OCI-LY7 (cell line): Measurements from ENCODE around the gene RTP5. TPM values are rescaled to one million over a fixed set of nuclear protein-coding genes. Genes with fewer than 3 reads are reported as not detected.

Experiments
- BruUV-seq: library from RNA; stranded (reverse); fragments of 400-500 nt; replicated peaks from 2 replicates; lab custom pipeline; 2021; lab: Mats Ljungman, UMichigan
- CTCF ChIA-PET: fragments of 300-600 bp; sonication (Branson Sonifier 250); formaldehyde crosslinking; loops from one replicate; lab custom pipeline; 2022; ENCODE audit warnings: antibody characterized with exemption; ENCODE audit not compliant: unreplicated experiment; lab: Charles Lee
- POLR2A ChIA-PET: fragments of 300-600 bp; sonication (Branson Sonifier 250); formaldehyde crosslinking; loops from one replicate; lab custom pipeline; 2022; ENCODE audit warnings: antibody characterized with exemption; lab: Charles Lee
- DNase-seq: peaks from one replicate; pipeline ENCODE4 v3.0.0-alpha.2; 2015; ENCODE audit warnings: low spot score
- H2AFZ ChIP-seq: fragments of 200-600 bp; sonication (generic), shearing (Covaris generic); 2 replicates; pipeline ENCODE4 v1.6.1; 2014; ENCODE audit warnings: mild to moderate bottlenecking, antibody characterized with exemption, low read length, moderate library complexity
- H3K27ac ChIP-seq: fragments of 200-600 bp; sonication (generic); 2 replicates; pipeline ENCODE4 v1.5.1; 2014; ENCODE audit warnings: mixed run types, low read depth, mild to moderate bottlenecking, moderate library complexity, low read length, inconsistent platforms; ENCODE audit not compliant: poor library complexity, severe bottlenecking
- H3K36me3 ChIP-seq: fragments of 200-600 bp; sonication (generic); 2 replicates; pipeline ENCODE4 v1.6.1; 2014; ENCODE audit warnings: mild to moderate bottlenecking, antibody characterized with exemption, low read length, moderate library complexity, mixed read lengths; ENCODE audit not compliant: insufficient read depth
- H3K4me1 ChIP-seq: fragments of 200-600 bp; sonication (generic); 2 replicates; pipeline ENCODE4 v1.5.1; 2014; ENCODE audit warnings: mild to moderate bottlenecking, low read length; ENCODE audit not compliant: insufficient read depth, poor library complexity, severe bottlenecking
- H3K4me2 ChIP-seq: fragments of 200-600 bp; sonication (generic); 2 replicates; pipeline ENCODE4 v1.6.1; 2014; ENCODE audit warnings: mild to moderate bottlenecking, low read length
- H3K4me3 ChIP-seq: fragments of 200-600 bp; sonication (generic); 2 replicates; pipeline ENCODE4 v1.5.1; 2014; ENCODE audit warnings: mild to moderate bottlenecking, low read depth, low read length; ENCODE audit not compliant: poor library complexity, severe bottlenecking
- H3K79me2 ChIP-seq: fragments of 200-600 bp; sonication (generic); 2 replicates; pipeline ENCODE4 v1.6.1; 2016; ENCODE audit warnings: low read depth, mild to moderate bottlenecking, low read length, moderate library complexity, mixed read lengths; ENCODE audit not compliant: insufficient read depth
- H3K9me2 ChIP-seq: fragments of 200-600 bp; sonication (generic); 2 replicates; pipeline ENCODE4 v1.6.1; 2016; ENCODE audit warnings: mild to moderate bottlenecking, low read length, mixed read lengths; ENCODE audit not compliant: insufficient read depth
- H3K9me3 ChIP-seq: fragments of 200-600 bp; sonication (generic); 2 replicates; pipeline ENCODE4 v1.6.1; 2014; ENCODE audit warnings: mild to moderate bottlenecking, mixed run types, low read length, mixed read lengths
- H4K20me1 ChIP-seq: fragments of 200-600 bp; sonication (generic); 2 replicates; pipeline ENCODE4 v1.6.1; 2014; ENCODE audit warnings: mild to moderate bottlenecking, antibody characterized with exemption, low read length, moderate library complexity, mixed read lengths; ENCODE audit not compliant: insufficient read depth
- EZH2phosphoT487 ChIP-seq: fragments of 200-600 bp; sonication (generic); IDR thresholded peaks from 2 replicates; pipeline ENCODE4 v1.6.1; 2018; ENCODE audit warnings: low read depth, borderline replicate concordance, mild to moderate bottlenecking, mixed run types, antibody characterized with exemption, low read length, moderate library complexity, mixed read lengths
- intact Hi-C: fragments of 100-400 bp; cut with micrococcal nuclease; formaldehyde crosslinking; loops from one replicate; pipeline ENCODE4 v1.10.0; 2022; ENCODE audit not compliant: unreplicated experiment
- total RNA-seq, 2 experiments: library from RNA; depleted of rRNA in 1 of 2; stranded (reverse); fragments of >200 nt in 1 of 2; shearing (Covaris generic) in 1 of 2; gene quantifications; 2 replicates each; pipeline ENCODE4 v1.2.3, GENCODE V29; 2014 to 2022
- TF ChIP-seq, protein P1 (sequence below): fragments of 200-600 bp; sonication (generic); conservative IDR thresholded peaks from 2 replicates; pipeline ENCODE4 v1.5.1; 2014; ENCODE audit warnings: mild to moderate bottlenecking, antibody characterized with exemption, low read length, moderate library complexity, mixed read lengths

The RTP5 gene
- total RNA-seq, 2 experiments from 2014 or later = not detected

DNA sequence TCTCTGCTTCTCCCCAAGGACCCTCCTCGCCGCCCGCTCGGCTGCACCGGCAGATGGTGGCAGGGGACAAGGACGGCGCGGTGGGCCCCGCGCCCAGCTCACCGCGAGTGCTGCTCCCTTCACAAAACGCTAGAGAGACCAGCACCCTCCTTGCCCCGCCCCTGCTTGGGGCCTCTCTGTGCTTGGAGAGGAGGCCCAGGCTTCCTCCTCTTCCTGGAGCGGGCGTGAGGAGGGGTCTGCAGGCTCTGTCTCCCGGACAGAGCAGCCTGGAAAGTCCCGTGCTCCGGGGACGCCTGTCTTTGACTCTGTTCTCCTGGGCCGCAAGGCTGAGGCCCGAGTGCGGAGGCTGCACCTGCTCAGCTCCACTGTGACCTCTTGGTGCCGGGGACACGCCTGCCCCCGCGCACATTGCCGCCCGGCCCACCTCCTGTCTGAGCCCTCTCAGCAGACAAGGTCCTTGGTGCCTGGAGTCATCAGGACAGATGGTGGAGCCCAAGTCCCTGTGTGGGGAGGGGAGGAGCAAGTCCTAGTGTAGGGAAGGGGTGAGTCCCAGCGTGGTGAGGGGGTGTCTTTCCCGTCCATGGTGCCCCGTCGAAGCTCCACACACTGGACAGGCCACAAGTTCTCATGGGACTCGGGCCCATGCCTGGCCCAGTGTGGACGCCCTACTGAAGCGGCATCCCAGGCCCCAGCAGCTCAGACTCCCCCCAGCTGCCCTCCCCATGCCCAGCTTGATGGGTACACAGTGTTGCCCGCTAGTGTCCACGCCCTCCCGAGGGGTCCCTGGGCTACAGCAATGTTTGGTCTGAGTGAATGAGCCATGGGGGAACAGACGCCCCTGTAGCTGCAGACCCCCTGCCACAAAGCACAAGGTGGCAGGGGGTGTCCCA lies 33.8 kb downstream of the RTP5 start:
- H3K4me2 ChIP-seq = no peak overlapping the region
- no peaks in the 10 kb centered on the region for H3K79me2 ChIP-seq
- H3K9me3 ChIP-seq = no peaks in the 10 kb centered on the region
- POLR2A ChIA-PET = no interaction called here
- no peak for DNase-seq
- no peaks in the 10 kb centered on the region for H4K20me1 ChIP-seq
- H3K4me1 ChIP-seq = no peaks in the 10 kb centered on the region
- intact Hi-C loops = no loop called here
- CTCF ChIA-PET = no interaction called here
- H2AFZ ChIP-seq = no peak overlapping the region
- 0 out of 2 replicates have a peak, but pooled peaks cover 3% of the 10 kb centered on the region for H3K36me3 ChIP-seq
- H3K27ac ChIP-seq = no peak overlapping the region
- H3K9me2 ChIP-seq = no peaks in the 10 kb centered on the region
- no TSS peak for BruUV-seq
- H3K4me3 ChIP-seq = no peak overlapping the region
- no peak for TF ChIP-seq EZH2phosphoT487
- TF ChIP-seq, protein P1, sequence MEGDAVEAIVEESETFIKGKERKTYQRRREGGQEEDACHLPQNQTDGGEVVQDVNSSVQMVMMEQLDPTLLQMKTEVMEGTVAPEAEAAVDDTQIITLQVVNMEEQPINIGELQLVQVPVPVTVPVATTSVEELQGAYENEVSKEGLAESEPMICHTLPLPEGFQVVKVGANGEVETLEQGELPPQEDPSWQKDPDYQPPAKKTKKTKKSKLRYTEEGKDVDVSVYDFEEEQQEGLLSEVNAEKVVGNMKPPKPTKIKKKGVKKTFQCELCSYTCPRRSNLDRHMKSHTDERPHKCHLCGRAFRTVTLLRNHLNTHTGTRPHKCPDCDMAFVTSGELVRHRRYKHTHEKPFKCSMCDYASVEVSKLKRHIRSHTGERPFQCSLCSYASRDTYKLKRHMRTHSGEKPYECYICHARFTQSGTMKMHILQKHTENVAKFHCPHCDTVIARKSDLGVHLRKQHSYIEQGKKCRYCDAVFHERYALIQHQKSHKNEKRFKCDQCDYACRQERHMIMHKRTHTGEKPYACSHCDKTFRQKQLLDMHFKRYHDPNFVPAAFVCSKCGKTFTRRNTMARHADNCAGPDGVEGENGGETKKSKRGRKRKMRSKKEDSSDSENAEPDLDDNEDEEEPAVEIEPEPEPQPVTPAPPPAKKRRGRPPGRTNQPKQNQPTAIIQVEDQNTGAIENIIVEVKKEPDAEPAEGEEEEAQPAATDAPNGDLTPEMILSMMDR = no peak

DNA sequence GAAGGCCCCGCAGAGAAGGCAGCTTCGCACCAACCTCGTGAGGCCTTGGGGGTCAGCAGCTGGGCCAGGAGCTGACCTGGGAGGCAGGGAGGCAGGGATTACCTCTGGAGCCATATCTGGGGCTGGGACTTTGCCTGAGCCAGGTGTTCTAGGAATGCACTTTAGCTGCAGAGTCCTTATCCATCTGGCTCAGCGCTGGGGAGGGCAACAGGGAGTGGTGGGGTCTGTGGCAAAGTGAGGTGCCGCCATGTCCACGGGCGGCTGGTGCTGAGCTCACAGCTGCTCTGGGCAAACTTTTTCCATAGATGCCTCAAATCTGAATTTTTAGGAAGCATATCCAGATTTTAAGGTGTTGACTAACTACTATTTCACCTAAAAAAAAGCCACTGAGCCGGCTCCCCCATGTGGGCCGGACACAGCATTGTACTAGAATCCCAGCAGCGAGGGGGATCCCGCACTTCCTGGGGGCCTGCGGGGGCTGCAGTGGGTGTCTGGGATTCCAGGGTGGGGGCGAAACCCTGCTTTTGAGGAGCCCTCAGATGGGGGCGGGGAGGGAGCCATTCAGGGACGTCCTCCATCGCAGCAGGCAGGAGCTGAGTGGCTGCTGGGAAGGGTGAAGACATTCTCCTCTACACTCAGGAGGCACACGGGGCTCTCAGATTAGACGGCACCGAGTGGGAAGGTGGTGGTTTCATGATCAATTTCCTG lies 34.6 kb downstream of the RTP5 start:
- ChIA-PET CTCF (no interaction called here), POLR2A (no interaction called here)
- no peaks in the 10 kb centered on the region for H3K9me2 ChIP-seq
- no peaks in the 10 kb centered on the region for H4K20me1 ChIP-seq
- intact Hi-C loops = no loop called here
- no peak overlapping the region for H3K4me3 ChIP-seq
- DNase-seq = no peak
- no peaks in the 10 kb centered on the region for H3K79me2 ChIP-seq
- no TSS peak for BruUV-seq
- TF ChIP-seq, protein P1 = no peak
- TF ChIP-seq EZH2phosphoT487 = no peak
- no peak overlapping the region for H3K27ac ChIP-seq
- H3K4me1 ChIP-seq = no peaks in the 10 kb centered on the region
- 0 out of 2 replicates have a peak, but pooled peaks cover 3% of the 10 kb centered on the region for H3K36me3 ChIP-seq
- H3K9me3 ChIP-seq = no peaks in the 10 kb centered on the region
- H3K4me2 ChIP-seq = no peak overlapping the region
- no peak overlapping the region for H2AFZ ChIP-seq
